GM21529 (cell line): ENCODE measurements around the gene MINDY4.

Experiments
- ATAC-seq: cut with Tn5 transposase; IDR thresholded peaks from one replicate; pipeline ENCODE4 v1.9.1; 2021; ENCODE audit not compliant: unreplicated experiment

The MINDY4 gene

DNA sequence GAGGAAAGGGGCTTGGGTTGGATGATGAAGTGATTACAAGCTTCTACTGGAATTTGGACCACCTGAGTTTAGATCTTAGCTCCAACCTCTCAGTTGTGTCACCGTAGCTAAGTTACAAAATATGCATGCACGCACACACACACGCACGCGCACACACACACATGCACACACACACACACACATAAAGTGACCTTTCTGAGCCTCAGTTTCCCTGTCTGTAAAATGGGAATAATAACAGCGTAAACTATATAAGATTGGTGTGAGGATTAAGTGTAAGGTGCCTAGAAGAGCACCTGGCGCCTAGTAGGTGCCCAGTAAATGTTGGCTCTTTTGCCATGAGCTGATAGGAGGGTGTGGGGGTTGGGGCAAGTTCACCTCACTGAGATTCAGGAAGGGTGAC lies 127.8 kb downstream of the MINDY4 start:
- ATAC-seq, result no peak

DNA sequence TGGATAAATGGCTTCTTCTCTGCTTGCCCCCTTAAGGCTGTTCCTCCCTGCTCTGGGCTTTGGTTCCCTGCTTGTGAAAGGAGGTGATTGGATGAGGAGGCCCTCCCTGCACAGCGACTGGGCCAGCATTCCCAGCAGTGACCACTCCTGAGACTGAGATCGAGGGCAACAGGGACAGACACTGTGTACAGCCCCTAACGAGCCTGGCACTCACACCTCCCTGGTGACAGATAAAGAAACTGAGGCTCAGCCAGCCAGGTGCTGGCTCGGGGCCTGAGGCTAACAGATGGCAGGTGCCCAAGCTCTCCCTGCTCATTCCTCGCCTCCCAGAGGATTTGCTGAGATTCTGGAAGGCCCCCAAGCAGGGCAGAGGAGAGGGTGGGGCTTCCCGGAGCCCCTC lies 128.4 kb downstream of the MINDY4 start:
- no peak for ATAC-seq

DNA sequence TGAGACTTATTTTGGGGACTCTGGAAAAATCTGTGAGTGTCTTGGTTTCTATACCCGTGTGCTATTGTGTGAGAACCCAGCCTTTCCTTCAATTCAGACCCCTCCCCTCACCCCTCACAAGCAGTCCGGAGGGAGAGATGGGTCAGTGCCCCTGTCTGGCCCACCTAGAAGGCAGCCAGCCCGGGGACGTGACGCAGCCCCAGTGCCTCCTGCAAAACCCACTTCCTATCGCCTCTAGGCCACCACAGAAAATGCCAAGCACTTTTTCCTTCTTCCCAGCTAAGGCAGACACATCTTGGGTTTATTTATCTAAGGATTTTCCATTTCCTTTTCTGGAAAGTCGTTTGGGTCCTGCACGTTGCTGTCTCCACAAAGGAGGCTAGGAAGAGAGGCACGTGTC lies 128.8 kb downstream of the MINDY4 start:
- no peak for ATAC-seq

DNA sequence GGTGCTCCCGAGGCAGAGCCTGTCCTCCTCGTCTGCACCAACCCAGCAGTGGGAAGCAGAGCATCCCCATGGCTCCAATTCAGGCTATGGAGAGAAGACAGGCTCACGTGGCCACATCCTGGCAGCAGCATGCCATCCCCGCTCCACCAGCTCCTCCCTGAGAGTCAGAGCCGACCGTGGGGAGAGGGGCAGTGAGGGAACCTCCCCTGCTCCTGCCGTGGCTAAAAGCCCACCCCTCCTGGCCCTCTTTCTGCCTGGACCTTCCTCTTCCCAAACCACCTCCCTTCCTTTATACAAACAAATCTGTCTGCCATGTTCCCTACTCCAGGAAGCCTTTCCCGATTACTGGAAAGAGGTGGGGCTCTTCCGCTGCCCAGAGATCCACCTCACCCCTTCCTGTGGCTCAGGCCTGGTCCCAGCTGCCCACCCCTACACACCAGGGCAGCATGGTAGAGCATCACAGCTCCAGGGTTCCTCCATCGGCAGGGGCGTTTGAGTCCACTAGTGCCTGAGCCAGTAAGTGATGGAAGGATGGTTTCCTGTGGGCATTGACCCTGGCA lies 129.7 kb downstream of the MINDY4 start:
- ATAC-seq, result no peak

DNA sequence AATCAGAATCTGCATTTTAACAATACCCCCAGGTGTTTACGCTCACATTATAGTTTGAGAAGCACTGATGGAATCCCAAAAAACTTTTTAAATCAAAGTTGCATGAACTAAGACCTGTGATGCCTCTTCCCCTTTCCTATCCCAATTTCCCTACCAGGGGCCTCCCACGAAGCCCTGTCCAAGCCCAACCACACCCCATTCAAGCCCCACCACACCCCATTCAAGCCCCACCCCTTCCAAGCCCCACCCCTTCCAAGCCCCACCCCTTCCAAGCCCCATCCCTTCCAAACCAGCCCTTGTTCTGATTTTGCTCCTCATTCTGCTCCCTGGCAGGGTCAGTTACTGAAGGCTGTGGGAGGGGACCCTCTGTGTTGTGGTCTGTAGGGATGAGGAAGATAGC lies 130.6 kb downstream of the MINDY4 start:
- ATAC-seq, result no peak

DNA sequence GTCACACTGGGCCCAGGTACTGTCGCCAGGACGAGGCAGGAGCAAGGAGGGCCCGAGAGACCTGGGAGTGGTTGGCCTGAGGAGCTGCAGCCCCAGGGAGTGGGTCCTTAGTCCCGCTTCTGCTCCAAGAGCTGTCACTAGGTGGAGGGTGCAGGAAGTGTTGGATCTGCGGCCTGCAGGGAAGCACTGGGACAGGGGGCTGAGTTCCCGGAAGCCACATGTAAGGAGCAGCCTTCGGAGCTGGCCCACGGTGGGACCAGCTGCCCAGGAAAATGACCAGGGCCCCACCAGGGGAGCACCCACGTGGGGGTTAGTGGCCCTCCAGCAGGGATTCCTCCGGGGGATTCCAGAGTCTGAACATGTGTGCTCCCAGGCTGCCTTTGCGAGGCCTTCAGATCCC lies 131.2 kb downstream of the MINDY4 start:
- no peak for ATAC-seq

DNA sequence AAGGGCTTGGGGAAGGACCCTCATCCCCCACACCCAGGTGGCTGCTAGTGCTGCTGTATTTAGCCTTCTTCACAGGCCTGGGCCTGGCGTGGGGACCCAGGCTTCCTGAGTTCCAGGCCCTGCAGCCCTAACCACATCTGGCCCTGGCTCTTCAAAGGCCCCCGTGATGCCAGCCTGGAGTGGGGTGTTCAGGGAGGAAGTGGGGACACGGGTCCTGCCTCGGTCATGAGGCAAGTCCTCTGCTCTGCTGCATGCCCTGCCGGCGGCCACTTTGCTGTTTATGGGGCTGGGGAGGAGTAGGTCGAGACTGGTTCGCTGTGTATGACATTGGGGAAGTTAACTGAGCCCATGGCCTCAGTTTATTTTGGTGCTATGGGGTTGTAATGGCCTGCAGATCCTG lies 131.9 kb downstream of the MINDY4 start:
- no peak for ATAC-seq

DNA sequence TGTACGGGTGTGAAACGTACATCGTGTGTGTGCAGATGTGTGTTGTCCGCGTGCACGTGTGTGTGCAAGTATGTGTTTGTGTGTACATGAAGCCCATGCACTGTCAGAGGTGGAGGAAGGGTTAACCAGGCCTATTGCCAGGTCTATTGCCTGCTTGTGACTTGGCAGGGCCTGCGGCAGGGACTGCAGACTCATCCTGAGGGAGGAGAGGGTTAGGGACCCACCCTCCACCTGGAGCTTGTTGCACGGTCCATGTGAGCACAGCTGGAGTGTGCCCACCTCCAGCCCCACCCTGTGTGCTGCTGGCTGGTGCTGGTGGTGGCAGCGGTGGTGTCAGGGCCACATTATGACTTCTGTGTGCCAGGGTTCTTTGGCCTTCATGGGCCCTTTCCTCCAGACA lies 133.3 kb downstream of the MINDY4 start:
- no peak for ATAC-seq

DNA sequence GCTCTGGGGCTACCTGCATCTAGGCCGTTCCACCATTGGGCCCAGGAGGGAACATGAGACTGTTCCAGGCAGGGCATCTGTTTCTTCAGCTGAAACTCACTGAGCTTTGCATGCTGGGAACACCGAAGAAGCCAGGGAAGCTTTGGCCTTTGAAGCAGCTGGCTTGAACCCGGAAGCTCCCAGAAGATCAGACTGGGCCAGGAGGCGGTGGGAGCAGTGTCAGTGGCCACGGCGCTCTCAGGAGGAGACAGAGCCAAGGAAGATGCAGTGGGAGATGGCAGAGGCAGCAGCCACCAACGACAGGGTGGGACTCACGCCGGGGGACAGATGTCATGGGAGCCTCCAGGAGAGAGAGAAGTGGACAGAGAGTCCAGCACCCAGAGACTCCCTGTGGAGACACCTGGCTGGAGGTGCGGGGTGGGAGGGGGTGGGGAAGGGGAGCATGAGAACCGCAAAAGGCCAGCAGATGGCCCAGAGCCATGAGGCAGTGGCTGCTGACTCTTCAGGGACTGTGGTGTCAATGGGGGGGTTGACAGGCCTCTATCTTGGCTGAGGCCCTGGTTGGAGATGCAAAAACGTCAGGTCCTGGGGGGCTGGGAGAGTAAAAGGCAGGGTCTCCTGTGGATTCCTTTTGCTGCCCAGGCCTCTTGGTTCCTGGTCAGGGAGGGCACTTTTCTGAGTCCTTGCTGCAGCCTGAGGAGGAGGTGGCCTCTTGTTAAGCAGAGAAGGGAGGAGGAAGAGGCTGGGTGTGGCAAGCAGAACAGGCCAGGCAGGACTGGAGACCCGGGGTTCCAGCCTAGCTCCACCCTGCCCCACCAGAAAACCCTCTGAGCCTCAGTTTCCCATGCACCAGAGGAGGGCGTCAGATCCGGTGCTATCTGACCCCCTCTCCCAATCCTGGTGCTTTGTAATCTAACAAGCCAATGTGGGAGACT lies 134.1 kb downstream of the MINDY4 start:
- ATAC-seq, result no peak

DNA sequence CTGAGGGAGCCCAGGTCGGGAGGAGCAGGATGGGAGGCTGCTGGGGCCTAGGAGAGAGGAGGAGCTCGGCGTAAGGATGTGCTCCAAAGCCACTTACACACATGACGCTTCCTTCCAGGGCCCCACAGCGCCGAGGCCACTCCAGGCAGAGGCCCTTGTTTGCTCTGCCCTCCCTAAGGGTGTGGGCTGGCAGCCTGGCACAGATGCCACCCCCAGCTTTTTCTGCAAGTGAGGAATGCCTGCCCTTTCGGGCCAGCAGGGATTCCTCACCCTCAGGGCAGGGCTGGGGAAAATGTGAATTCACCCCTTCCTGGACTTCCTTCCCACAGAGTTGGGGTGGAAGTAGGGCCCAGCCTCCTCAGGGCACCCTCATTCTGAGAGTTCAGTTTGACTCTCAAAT lies 134.8 kb downstream of the MINDY4 start:
- ATAC-seq, result no peak

DNA sequence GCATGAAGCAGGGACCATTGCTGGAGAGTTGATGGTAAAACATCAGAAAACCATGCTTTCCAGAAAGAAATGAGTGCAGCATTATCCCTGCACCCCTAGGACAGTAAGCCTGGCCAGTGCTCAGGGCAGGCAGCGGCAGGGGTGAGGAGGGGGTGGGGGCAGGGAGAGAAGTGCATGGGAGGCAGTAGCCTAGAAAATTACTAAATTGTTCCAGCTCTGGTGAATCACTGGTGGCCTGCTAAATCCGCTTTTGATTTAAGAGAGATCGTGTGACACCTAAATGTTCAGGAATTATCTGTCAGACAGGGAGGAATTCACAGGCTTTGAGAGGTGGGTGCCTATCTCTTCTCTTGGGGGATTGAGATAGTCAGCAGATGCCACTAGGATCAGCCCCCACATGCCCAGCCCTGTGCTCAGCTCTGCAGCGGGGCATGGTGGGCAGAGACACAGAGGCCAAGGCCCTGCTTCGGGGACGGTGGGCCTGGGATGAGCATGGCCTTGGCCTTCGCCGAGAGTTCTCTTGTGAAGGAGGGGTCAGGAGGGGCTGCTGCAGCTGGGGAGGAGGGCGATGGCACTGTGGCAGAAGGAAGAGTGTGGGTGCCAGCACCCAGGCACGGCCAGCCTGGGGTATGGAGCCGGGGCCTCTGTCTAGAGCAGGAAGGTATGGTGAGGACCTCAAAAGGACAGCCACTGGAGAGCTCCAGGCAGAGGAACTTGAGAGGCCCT lies 135.5 kb downstream of the MINDY4 start:
- no peak for ATAC-seq

DNA sequence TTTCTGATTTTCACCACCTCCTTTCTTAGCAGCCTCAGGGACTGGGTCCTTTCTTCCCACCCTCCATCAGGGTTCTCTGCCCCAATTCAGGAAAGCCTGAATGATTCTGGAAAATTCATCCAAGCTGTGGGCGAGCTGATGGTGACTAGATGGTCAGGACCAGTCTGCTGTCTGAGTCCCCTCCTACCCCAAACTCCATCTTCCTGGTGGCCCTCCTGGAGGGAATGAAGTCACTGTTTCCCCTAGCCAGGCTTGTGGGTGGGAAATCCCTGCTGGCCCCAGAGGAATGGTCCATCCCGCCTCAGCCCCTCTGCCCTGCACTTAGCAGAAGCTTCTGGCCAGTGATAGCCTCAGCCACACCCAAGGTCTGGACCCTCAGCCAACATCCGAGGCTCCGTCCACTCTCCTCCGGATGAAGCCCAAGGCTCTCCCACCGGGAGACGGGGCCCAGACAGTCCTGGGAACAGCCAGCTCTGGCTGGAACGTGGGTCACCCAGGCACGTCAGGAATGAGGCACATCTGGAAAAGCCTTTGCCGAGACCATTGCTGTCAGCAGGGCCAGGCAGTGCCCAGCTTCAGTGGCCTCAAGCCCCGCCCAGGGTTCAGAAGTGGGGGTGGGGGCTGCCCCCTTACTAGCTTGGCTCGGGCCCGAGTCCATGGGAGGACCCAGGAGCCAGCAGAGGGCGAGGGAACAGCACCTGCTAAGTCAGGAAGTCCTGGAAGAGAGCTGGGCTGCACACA lies 136.5 kb downstream of the MINDY4 start:
- ATAC-seq, result no peak

DNA sequence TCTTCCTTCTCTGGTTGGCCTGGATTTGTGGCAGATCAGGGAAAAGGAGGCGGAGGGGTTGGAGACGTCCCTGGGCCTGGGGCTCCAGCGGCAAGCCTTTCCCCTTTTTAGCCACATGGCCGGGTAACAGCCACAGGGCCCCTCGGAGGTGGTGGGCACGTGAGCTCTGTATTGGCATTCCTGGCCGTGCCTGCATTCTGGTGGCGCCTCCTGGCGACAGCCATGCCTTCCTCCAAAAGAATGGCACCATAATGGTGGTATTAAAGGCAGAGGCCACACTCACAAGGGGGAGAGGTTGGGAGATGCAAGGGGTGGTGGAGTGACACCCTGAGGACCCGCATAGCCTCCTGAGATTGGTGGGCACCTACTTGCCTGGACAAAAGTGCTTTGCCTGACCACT lies 137.5 kb downstream of the MINDY4 start:
- ATAC-seq, result no peak

DNA sequence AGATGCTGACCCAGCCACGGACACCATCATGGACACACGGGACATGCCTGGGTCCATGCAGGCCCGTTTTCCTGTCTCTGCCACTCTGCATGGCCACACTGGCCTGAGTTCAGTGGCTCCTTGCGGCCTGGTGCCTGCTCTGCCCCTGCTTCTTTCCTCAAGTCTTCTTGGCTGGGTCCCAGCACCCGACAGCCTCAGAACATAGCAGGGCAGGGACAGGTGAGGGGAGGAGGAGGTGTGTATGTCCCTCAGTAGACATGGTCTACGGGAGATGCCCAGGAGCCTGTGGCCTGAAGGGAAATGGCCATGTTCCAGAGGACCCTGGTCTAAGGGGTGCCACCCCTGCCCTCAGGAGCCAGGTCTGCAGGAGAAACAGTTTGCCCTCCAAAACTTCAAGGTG lies 138.2 kb downstream of the MINDY4 start:
- no peak for ATAC-seq

DNA sequence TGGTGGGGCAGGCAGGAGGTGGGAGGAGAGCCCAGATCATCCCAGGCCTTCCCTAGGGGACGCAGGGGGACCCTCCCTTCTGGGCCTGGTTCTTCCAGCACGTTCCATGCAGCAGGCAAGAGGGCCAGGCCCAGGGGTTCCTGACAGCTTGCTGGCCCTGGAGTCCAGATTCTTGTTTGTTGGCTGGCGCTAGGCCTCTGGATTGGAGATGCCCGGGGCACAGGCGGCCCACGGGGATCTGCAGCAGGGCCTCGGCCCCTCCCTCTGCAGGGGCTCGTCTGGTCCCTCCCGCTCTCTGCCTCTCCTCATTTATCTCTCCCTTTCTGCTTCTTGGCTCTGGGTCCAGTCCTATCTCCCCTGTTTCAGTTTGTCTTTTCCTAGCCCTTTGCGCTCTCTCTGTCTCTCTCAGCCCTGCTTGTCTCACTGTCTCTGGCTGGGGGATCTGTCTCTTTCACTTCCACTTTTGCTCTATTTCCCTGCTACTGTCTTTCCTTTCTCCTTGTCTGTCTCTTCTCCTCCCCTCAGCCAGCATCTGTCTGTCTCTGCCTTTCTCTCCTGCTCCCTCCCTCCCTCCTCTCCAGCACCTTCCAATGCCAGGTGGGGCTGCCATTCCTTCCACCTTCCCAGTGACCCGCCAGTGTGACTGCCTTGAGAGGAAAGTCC lies 139.3 kb downstream of the MINDY4 start:
- ATAC-seq, result no peak

DNA sequence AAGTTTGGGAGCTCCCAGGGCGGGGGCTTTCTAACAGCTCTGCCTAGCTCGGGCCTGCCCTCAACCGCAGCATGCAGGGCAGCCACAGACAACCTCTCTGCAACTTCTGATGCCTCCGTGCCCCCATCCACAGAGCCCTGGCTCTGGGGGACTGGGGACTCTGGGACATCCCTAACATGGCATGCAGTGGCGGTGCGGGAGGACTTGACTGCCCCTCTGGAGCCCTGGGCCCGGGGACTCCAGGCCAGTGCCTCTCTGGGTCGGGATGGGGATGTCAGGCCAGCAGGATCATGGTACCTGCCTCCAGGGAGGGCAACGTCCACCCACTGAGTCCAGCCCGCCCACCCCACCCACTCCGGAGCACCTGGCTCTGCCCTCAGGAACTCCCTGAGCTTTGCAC lies 139.9 kb downstream of the MINDY4 start:
- ATAC-seq, result no peak

DNA sequence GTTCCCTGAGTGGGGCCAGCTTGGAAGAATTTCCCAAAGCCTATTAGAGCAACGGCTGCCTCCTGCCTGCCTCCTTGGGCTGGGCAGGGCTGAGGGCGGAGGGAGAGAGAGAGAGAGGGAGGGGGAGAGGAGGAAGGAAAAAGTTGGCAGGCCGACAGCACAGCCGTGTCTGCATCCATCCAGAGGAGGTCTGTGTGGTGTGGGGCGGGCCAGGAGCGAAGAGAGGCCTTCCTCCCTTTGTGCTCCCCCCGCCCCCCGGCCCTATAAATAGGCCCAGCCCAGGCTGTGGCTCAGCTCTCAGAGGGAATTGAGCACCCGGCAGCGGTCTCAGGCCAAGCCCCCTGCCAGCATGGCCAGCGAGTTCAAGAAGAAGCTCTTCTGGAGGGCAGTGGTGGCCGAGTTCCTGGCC lies 140.3 kb downstream of the MINDY4 start, which contains the start of gene AQP1:
AQP1 (plus strand) TSS at position 293 of the 409 bp plus-strand sequence; CDS start at position 350, 57 bp downstream.
- no peak for ATAC-seq

DNA sequence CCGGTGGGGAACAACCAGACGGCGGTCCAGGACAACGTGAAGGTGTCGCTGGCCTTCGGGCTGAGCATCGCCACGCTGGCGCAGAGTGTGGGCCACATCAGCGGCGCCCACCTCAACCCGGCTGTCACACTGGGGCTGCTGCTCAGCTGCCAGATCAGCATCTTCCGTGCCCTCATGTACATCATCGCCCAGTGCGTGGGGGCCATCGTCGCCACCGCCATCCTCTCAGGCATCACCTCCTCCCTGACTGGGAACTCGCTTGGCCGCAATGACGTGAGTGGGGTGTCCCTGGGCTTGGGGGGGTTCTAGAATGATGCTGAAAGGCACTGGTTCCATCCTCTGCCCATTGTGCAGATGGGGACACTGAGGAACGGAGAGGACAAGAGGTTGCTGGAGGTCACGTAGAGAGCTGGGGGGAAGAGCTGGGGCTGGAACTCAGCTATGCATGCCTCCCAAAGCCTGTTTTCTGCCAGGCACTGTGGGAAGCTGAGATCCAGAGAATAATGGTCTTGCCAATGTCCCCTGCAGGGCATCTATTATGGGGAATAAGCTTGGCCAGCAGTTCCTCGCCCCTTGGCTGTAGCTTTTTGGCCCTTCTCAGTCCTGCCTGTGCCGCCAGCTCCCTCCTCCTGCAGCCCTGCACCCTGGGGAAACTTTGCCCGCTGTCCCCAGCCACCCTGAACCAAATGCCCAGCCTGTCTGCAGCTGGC lies 141.0 kb downstream of the MINDY4 start:
- no peak for ATAC-seq

DNA sequence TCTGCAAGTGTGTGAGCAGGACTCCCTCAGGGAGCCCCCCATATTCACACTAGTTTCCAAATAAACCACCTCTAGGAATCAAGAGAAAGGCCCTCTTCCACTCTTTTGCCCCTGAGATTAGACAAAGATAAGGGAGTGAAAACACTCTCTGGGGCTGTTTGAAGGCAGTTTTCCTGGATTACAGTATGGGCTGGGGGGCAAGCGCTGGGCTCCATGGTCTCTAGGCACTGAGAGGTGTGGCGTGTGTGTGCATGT lies 141.4 kb downstream of the MINDY4 start:
- ATAC-seq, result no peak
